COR-L47 (cell line): ENCODE results near the gene ATL3.
A peak's percentile ranks its signal among the peaks of the same experiment; 100 is the strongest.
"Not testable (repeated sequence)": the region's sequence is repeated elsewhere in the genome, so short reads cannot be mapped to it uniquely, and the experiment has no call there.

ENCODE experiments used
- DNase-seq: peaks from one replicate; lab custom pipeline; 2025; lab: John Stamatoyannopoulos, UW

The ATL3 gene

DNA sequence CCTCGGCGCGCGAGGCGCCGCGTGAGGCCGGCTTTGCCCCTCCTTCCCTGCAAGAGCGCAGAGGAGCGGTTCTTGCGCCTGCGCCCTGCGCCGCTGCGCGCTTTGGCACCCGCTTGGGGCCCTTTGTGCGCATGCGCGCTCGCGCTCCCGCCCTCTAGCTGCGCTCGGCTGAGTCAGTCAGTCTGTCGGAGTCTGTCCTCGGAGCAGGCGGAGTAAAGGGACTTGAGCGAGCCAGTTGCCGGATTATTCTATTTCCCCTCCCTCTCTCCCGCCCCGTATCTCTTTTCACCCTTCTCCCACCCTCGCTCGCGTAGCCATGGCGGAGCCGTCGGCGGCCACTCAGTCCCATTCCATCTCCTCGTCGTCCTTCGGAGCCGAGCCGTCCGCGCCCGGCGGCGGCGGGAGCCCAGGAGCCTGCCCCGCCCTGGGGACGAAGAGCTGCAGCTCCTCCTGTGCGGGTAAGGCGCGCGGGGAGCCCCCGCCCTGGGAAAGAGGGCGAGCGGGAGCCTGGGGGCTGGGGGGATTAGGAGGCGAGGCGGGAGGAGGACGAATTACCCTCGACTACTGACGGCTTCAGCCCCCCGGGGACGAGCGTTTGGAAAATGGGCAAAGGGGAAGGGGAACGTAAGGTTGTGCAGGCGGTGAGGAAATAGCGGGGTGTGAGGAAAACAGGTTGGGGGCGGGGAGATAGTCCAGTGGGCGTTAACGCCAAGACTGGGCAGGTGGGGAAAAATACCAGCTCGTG is 10.3 kb upstream of the ATL3 start, which contains the start of gene RTN3:
RTN3 (plus strand) TSS at position 180 of the 745 bp plus-strand sequence; CDS start at position 317, 137 bp downstream.
- peak; percentile 97 for DNase-seq

DNA sequence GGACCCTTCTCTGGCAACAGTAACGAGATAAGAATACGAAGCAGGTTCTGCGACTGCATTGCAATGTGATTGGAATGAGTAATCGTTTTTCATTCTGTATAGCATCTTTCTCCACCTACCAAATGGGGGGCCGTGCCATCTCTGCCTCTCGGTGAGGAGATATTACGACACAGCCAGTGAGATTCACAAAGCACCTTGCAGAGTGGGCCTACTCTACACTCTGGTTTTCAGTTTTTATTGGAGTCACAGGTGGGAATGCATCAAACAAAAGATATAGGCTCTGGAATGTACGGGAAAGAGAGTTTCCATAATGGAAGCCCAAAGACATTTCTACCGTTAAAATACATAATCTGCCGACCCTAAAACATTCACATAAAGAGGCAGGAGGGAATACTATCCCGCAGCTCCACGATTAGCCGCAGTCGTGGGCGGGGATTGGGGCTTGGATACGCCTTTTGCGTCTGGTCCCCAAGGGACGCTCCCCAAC is 9.7 kb upstream of the ATL3 start:
- peak; percentile 49 for DNase-seq

DNA sequence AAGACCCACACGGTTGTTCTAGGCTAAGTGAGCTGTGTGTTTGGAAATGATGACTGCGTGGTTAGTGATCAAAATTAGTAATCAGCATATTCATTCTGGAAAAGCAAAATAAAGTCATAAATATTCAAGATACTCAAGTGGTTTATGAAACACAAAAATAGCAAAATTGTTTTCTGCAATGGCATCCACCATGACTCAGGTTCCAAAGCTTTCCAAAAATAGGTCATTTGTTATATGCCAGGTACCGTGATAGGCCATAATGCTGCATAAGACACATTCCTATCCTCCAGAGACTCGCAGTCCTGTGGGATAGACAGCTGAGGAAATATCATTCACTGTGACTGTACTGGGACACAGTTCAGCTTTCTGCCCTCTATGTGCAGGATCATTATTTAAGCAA is 2.4 kb upstream of the ATL3 start:
- DNase-seq, result no peak

DNA sequence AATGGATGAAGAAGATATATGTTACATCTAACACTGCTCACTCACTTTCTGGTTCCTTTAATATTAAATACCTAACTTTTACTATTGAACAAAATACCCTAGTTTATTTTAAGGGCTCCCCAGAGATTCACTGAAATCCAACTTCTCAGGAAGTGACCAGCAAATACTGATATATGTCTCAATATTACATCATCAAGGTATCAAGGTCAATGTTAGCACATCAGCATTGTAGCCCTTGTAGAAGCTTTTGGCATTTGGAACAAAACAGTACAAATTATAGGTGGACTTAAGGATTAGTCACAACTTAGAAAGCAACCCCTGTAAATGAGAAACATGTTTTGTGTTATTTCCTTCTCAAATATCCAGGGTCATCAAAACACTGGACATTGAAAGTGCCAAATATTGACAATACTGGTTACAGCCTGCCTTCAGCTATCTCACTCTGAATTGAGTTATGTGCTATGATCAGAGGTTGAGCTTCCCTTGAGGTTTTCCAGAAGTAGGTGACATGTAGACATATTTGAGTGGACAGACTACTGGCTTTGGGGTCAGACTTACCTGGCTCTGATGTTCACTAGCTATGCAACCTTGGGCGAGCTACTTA is 1.9 kb upstream of the ATL3 start:
- DNase-seq, result no peak

DNA sequence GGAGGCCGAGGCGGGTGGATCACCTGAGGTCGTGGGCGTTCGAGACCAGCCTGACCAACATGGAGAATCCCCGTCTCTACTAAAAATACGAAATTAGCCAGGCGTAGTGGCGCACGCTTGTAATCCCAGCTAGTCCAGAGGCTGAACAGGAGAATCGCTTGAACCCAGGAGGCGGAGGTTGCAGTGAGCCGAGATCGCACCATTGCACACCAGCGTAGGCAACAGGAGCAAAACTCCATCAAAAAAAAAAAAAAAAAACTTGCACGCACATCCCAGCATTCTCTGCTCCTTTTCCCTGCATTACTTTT is 934 bp upstream of the ATL3 start:
- no peak for DNase-seq

DNA sequence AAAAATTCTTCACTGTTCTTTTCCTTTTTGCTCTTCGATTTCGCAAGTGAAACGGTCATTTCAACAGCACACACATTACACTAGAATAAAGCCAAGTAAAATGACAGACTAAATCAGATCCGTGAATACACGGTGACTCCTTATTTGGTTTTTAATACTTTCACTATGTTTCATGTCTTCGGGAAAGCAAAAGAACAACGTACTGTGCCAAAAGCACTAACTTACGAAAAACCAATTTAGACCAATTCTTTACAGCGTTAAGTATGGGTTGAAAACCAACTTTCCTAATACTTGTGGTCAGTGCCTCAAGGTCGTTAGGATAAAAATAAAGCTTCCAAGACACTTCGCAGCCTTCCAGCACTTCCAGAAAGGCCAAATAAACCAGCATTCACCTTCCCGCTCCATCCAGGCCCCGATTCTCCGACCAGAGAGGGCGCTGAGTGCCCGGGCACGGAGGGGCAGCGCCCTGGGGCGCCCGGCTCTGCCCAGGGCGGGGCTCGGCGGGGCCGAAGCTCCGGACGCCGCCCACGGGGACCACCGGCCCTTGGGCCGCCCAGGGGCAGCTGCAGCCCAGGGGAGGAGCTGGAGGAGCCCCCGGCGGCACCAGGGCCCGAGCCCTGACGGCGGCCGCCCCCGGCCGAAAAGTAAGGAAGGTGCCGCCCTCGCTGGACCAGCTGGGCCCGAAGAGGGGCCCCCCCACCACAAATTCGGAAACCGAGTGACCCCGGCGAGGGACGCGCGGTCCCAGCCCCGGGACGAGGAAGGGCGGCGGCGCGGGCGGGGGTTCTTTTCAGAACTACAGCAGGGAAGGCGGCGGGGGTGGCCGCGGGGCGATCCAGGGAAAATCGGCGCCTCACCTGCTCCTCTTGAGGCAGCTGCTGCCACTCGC is 499 bp downstream of the ATL3 start:
- peak; percentile 64 for DNase-seq

DNA sequence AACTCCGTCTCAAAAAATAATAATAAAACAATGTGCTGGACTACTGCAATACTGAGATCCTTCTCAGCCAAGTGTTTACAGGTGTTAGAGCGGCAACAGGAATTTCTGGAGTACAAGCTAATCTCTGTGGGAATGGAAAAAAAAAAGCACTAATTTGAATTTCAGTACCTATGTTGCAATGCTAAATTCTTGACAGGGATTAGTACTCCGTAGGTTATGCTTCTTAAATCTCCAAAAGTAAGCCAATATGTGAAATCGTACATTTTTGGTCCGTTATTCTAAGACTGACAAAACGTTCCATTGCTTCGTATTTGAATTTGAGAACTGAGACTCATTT is 1.1 kb downstream of the ATL3 start:
- DNase-seq, result no peak

DNA sequence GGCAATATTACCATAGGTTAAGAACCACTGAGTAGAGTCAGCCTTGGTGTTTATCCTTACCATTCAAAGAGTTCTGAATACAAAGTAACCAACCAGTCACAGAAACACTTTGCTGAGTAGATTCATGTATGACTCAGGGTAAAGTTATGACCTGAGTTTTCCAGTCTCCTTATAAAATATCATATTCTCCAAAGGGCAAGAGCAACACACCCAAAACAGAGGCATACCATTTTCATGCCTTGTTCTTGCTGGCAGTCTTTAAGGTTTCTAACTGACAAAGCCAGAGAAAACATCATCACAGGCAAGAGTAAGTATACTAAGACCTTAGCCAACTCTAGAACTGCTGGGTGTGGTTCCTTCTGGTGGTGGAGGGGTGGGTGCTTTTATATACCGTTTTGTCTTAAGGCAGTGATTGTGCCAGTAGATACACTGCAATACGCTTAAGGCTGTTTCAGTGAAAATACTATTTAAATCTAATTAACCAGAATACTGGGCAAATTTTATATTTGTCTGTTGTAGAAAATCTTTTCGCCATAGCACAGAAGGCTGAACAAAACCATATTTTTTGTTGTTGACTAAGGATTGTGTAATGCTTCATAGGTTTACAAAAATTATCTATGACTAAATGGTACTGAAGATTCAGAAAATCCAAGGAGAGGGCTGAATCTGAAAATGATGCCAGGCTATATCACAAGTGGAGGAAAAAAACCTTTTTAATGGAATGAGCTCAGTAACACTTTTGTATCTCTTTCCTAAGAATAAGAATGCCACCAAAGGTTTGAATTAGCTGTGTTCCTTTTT is 3.0 kb downstream of the ATL3 start:
- DNase-seq, result no peak

DNA sequence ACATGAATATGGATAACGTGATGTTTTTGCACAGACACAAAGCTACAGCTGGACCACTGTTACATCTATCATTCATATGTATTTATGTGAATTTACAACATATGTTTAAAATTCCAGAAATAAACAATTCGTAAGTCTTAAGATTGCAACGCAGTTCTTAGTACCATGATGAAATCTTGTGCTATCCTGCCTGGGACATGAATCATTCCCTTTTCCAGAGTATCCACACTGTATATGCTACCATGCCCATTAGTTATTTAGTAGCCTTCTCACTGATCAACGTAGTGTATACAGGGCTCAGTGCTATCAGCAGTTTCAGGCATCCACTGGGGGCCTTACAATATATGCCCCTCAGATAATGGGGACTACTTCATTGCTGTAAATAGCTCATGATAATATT is 4.3 kb downstream of the ATL3 start:
- no peak for DNase-seq

DNA sequence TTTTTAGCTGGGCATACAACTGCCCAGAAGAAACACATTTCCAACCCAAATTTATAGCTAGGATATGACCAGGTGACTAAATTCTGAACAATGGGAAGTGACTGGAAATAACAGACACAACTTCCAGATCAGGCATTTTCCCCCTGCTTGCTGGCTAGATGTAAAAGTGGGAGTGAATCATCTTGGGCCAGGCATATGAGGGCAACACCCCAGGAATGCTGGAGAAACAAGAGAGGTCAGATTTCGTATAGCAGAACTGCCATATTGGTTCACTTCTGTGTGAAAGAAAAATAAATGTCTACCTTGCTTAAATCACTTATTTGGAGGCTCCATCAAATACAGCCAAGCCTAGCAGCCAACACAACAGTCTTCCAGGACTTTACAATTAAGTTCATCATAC is 7.4 kb downstream of the ATL3 start:
- no peak for DNase-seq

DNA sequence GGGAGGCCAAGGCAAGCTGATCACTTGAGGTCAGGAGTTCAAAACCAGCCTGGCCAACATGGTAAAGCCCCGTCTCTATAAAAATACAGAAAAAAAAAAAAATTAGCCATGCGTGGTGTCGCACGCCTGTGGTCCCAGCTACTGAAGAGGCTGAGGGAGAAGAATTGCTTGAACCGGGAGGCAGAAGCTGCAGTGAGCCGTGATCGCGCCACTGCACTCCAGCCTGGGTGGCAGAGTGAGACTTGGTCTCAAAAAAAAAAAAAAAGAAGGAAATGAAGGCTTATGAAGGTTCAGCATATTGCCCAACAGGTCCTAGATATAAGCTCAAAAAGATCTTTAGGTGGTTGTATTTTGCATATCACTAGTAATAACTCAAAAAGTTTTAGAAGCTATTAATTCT is 10.2 kb downstream of the ATL3 start:
- DNase-seq, result no peak

DNA sequence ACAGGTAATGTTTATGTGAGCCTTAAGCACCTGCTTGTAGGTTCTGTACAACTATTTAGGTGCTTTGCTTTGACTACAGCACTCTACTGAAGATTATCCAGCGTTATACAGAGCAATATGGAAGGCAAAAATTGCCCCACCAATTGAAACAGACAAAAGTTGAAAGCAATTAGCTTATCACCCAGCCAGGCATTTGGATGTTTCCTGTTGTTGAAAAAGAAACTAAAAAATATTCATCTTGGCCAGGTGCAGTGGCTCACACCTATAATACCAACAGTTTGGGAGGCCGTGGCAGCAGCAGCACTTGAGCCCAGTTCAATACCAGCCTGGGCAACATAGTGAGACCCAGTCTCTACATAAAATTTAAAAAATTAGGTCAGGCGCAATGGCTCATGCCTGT is 18.5 kb downstream of the ATL3 start:
- no peak for DNase-seq

DNA sequence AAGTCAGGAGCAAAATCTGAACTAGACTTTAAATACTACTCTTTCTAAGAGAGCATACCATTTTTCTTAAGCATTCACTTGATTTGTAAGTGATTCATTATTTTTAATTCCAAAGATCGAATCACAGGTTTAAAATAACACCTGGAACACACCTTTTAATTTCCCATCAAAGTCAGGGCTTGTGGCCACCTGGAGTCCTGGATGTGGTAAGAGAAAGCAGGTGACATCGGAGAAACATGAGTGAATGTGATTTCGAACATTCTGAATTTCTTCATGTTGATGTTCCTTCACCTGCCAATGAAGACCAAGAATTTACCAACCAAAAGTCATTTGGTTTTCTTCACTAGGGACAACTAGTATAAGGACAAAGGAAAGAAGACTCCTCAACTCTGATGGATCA is 28.0 kb downstream of the ATL3 start:
- no peak for DNase-seq

DNA sequence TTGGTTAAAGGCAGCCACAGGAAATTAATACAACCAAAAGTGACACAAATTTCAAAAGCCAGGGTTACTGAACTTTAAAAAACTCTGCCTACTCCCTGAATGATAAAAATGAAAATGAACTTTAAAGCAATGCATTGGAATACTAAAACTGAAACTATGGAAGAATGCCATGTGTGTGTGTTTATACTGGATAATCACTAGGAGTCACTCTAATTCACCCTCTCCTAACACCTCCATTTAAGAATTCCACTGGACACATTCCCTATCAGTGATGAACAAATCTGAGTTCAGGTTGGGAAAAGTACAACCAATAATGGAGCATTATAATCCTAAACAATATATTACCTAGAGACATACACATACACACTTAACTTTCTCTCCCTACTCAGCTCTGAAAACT is 29.4 kb downstream of the ATL3 start:
- no peak for DNase-seq

DNA sequence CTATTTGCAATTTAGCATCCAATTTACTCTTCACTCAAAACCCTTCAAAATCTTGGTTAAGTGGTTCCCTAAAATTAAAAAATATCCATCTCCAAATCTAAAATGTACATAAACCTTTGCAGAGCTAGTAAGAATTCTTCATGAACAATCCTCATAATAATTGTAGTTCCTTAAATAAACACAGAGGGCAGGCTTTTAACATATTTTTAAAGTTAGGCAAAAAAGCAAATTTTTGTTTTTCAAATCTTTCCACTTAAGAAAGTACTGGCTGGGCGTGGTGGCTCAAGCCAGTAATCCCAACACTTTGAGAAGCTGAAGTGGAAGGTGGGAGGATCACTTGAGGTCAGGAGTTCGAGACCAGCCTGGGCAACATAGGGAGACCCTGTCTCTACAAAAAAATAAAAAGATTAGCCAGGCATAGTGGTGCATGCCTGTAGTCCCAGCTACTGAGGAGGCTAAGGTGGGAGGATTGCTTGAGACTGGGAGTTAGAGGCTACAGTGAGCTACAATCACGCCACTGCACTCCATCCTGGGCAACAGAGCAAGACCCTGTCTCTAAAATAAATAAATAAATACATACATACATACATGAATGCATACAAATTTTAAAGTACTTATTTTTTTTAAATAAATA is 31.9 kb downstream of the ATL3 start:
- DNase-seq, result no peak

DNA sequence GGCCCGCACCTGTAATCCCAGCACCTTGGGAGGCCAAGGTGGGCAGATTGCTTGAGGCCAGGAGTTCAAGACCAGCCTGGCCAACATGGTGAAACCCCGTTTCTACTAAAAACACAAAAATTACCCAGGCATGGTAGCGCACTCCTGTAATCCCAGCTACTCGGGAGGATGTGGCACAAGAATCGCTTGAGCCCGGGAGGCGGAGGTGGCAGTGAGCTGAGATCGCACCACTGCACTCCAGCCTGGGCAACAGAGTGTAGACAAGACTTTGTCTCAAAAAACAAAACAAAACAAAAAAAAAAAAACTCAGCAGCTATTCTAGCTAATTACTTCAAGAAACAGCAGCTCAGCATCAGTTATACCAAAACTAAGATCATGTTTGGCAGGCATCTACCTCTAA is 32.7 kb downstream of the ATL3 start:
- DNase-seq, result not testable (repeated sequence)

DNA sequence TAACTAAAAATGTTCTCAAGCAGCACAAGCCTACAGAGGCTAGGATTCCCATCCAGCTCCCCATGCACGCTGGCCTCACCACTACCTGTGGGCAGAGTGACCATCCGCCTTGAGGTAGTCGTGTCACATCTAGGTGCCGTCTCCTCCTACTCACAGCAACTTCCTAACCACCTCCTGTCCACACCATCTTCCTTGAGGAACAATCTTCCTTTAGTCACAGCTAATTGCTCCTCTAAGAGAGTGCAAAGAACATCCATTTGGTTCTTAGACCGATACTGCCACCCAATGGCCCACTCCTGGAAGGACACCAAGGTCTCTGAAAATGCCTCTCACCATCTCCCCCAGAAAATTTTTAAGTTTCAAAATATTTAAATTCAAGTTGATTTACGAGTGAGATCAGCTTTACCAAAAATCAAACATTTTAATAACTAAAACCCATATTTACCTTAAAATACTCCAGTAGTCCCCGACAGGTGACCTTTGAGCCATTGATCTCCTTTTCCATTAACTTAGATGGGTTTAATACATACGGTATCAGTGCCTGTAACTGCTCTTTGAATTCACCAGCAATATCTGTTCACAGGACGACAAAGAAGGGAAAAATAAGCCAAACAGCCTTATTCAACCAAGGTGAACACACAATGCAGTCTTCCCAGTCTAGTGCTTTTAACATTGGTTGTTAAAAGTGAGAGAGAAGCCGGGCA is 35.3 kb downstream of the ATL3 start:
- DNase-seq, result peak; percentile 30

DNA sequence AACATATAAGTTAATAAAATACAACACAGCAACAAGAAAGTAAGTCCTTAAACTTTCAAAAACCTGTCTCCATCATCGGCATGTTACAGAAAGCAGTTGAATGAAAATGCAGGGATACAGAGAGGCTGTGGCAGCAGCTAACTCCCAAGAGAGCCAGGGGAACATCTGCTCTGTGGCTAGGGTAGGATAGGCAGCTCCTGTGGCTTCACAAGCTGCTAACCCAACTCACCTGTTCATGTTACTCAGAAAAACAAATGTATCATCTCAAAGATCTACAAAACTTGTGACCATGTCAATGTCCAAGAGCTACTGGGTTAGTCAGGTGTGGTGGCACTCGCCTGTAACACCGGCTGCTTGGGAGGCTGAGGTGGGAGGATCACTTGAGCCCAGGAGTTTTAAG is 41.8 kb downstream of the ATL3 start:
- DNase-seq, result no peak

DNA sequence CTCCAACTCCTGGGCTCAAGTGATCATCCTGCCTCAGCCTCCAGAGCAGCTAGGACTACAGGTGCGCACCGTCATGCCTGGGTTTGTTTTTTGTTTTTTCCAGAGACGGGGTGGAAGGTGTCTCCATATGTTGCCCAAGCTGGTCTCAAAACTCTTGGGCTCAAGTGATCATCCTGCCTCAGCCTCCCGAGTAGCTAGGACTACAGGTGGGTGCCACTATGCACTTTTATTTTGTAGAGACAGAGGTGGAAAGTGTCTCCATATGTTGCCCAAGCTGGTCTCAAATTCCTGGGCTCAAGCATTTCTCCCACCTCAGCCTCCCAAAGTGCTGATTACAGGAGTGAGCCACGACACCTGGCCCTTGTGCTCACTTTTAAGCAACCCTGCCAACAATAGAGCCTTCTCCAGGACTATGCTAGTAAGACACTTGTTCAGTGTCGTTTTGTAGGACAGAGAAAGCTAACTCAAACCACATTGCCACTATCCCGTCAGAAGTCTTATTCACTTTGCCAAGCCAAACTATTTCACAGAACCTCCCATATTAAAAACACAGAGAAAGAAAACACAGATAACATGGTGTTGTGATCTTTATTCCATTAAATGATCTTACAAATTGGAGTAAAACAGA is 47.5 kb downstream of the ATL3 start:
- no peak for DNase-seq

DNA sequence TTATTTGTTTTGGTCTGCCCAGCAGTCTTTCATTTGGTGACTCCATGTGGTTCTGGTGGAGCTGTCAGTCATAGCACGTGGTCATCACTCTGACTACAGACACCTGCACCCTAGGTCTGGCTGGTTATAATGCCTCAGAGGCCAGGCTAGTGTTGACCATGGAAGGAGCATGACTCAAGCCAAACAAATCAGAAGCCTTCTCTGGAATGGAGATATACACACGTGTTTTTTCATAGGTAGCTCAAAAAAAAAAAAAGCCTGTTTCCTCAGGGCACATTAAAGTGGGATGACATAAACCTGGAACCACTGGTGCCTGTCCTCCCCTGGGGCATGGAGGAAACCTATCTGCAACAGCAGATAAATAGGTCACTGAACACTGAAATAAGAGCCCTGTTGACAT is 48.9 kb downstream of the ATL3 start:
- DNase-seq, result no peak

DNA sequence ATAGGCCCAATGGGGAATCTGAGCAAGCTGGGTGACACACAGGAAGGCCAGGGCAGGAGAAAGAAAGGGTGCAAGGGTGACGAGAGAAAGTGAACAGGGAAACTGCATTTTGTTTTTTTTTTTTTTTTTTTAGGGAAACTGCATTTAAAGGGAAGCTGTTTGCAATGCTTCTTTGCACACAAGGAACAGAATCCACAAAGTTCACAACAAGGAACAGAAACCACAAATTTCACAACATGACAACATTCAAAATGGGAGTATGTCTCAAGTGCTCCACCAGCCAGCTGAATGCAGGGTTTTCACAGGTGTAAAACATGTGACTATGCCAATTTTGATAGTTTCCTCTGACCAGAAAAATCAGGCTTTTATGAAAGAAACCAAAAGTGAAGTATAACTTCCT is 50.1 kb downstream of the ATL3 start:
- DNase-seq, result no peak
